NCI-H526 treated with DMSO at 0.1 percent for 48 hours (cell line): ENCODE results near the gene UTP4.
A peak's percentile ranks its signal among the peaks of the same experiment; 100 is the strongest.
"Not testable (repeated sequence)": the region's sequence is repeated elsewhere in the genome, so short reads cannot be mapped to it uniquely, and the experiment has no call there.

Experiments
- DNase-seq: peaks from one replicate; lab custom pipeline; 2025; lab: John Stamatoyannopoulos, UW

UTP4 gene

GRCh38 chr16:69110406-69110805 lies 22.0 kb upstream of the UTP4 start:
- no peak for DNase-seq

GRCh38 chr16:69111216-69111875 lies 21.1 kb upstream of the UTP4 start:
- DNase-seq, result no peak

- DNase-seq, result no peak
Observed at GRCh38 chr16:69111876-69112230, 20.6 kb upstream of the UTP4 start.

GRCh38 chr16:69112285-69113129 lies 19.9 kb upstream of the UTP4 start:
- DNase-seq, result no peak

GRCh38 chr16:69113216-69113615 lies 19.2 kb upstream of the UTP4 start:
- no peak for DNase-seq

- DNase-seq, result no peak
Observed at GRCh38 chr16:69114346-69114975, 18.0 kb upstream of the UTP4 start.

GRCh38 chr16:69114976-69115355 lies 17.5 kb upstream of the UTP4 start:
- DNase-seq, result no peak

- no peak for DNase-seq
Observed at GRCh38 chr16:69115361-69115760, 17.1 kb upstream of the UTP4 start.

GRCh38 chr16:69115837-69116236 lies 16.6 kb upstream of the UTP4 start:
- DNase-seq, result no peak

GRCh38 chr16:69116256-69116875 lies 16.1 kb upstream of the UTP4 start:
- no peak for DNase-seq

- no peak for DNase-seq
Observed at GRCh38 chr16:69116906-69117305, 15.5 kb upstream of the UTP4 start.

- no peak for DNase-seq
Observed at GRCh38 chr16:69118468-69118867, 14.0 kb upstream of the UTP4 start.

GRCh38 chr16:69118994-69119393 lies 13.5 kb upstream of the UTP4 start:
- DNase-seq, result no peak

- DNase-seq, result no peak
Observed at GRCh38 chr16:69119536-69119935, 12.9 kb upstream of the UTP4 start.

- DNase-seq, result no peak
Observed at GRCh38 chr16:69120096-69120664, 12.3 kb upstream of the UTP4 start.

GRCh38 chr16:69123910-69124309 lies 8.5 kb upstream of the UTP4 start:
- peak; percentile 33 for DNase-seq

GRCh38 chr16:69124406-69124805 lies 8.0 kb upstream of the UTP4 start:
- DNase-seq, result not testable (repeated sequence)

- not testable (repeated sequence) for DNase-seq
Observed at GRCh38 chr16:69124961-69125360, 7.5 kb upstream of the UTP4 start.

GRCh38 chr16:69126221-69126620 lies 6.2 kb upstream of the UTP4 start:
- DNase-seq, result no peak

GRCh38 chr16:69126801-69127200 lies 5.6 kb upstream of the UTP4 start:
- not testable (repeated sequence) for DNase-seq

- no peak for DNase-seq
Observed at GRCh38 chr16:69127966-69128510, 4.4 kb upstream of the UTP4 start.

GRCh38 chr16:69130461-69130860 lies 2.0 kb upstream of the UTP4 start:
- DNase-seq, result no peak
